ENCODE data around the gene SEC22C. TPM values are rescaled to one million over a fixed set of nuclear protein-coding genes. Genes with fewer than 3 reads are reported as not detected.

SEC22C gene
- total and polyA plus RNA-seq, 2 experiments from 2014 or later: 21.9 to 48.3 TPM

GRCh38 chr3:42556089-42556632 lies 25.6 kb downstream of the SEC22C start:
- Histone ChIP-seq H3F3A (replicated peaks; ENCODE audit: low read depth) (no peaks in the 10 kb centered on the region), H3K4me1 (ENCODE audit: insufficient read depth) (no peaks in the 10 kb centered on the region), H2AFZ (no peak overlapping the region), H3K4me2 (no peak overlapping the region), H3K79me2 (replicated peaks; ENCODE audit: insufficient read depth) (no peaks in the 10 kb centered on the region), H3K4me3 (no peak overlapping the region), H3K9me2 (ENCODE audit: insufficient read depth) (no peaks in the 10 kb centered on the region), H3K36me3 (ENCODE audit: insufficient read depth) (peaks cover 24% of the 10 kb centered on the region), H3K27me3 (ENCODE audit: insufficient read depth) (no peaks in the 10 kb centered on the region), H4K20me1 (replicated peaks; ENCODE audit: insufficient read depth) (no peaks in the 10 kb centered on the region; the same call in 1 of the 2 replicates), H3K27ac (ENCODE audit: low read depth) (no peak overlapping the region)
- H3K4me3 Mint-ChIP-seq: no peak overlapping the region
- TF ChIP-seq JUNB (IDR thresholded peaks at IDR 0.05; ENCODE audit: unreplicated experiment) (no peak), ZNF114 (CRISPR knock-in tag; IDR thresholded peaks at IDR 0.05) (no peak), EZH2phosphoT487 (IDR thresholded peaks at IDR 0.05; ENCODE audit: unreplicated experiment) (no peak), ZNF462 (CRISPR knock-in tag; IDR thresholded peaks at IDR 0.05) (no peak), POLR2AphosphoS5 (IDR thresholded peaks at IDR 0.05; ENCODE audit: low read depth) (no peak)
- no peaks in the 10 kb centered on the region for H3K4me1 Mint-ChIP-seq
- peaks cover 63% of the 10 kb centered on the region for H3K36me3 Mint-ChIP-seq (ENCODE audit: low read depth)
- no peak for DNase-seq (ENCODE audit: low spot score)
- ATAC-seq: no peak
- no peak overlapping the region for H3K27ac Mint-ChIP-seq
- no peaks in the 10 kb centered on the region for H3K9me3 Mint-ChIP-seq
- no peaks in the 10 kb centered on the region for H3K27me3 Mint-ChIP-seq (ENCODE audit: insufficient read depth, low read depth, poor library complexity)

GRCh38 chr3:42552830-42553229 lies 28.9 kb downstream of the SEC22C start:
- no peak overlapping the region for H3K4me3 Mint-ChIP-seq
- Histone ChIP-seq H3F3A (replicated peaks; ENCODE audit: low read depth) (0 out of 2 replicates have a peak, but pooled peaks cover 3% of the 10 kb centered on the region), H3K4me2 (no peak overlapping the region), H3K27me3 (ENCODE audit: insufficient read depth) (no peaks in the 10 kb centered on the region), H3K27ac (ENCODE audit: low read depth) (no peak overlapping the region), H2AFZ (no peak overlapping the region), H3K4me1 (ENCODE audit: insufficient read depth) (no peaks in the 10 kb centered on the region), H3K9me2 (ENCODE audit: insufficient read depth) (no peaks in the 10 kb centered on the region), H3K4me3 (no peak overlapping the region), H3K36me3 (ENCODE audit: insufficient read depth) (peaks cover 24% of the 10 kb centered on the region), H3K79me2 (replicated peaks; ENCODE audit: insufficient read depth) (no peaks in the 10 kb centered on the region), H4K20me1 (replicated peaks; ENCODE audit: insufficient read depth) (no peaks in the 10 kb centered on the region; the same call in 1 of the 2 replicates)
- H3K4me1 Mint-ChIP-seq: peaks cover 6% of the 10 kb centered on the region; the same call in 1 of the 3 replicates
- ATAC-seq (no peak), DNase-seq (ENCODE audit: low spot score) (no peak)
- H3K36me3 Mint-ChIP-seq (ENCODE audit: low read depth): peaks cover 50% of the 10 kb centered on the region
- no peaks in the 10 kb centered on the region for H3K9me3 Mint-ChIP-seq
- no peak overlapping the region for H3K27ac Mint-ChIP-seq
- H3K27me3 Mint-ChIP-seq (ENCODE audit: insufficient read depth, low read depth, poor library complexity): no peaks in the 10 kb centered on the region
- TF ChIP-seq ZNF462 (CRISPR knock-in tag; IDR thresholded peaks at IDR 0.05) (no peak), ZNF114 (CRISPR knock-in tag; IDR thresholded peaks at IDR 0.05) (no peak)

Measured in GM23338 (cell line).